HG03060 (cell line): Measurements from ENCODE around the gene ROBO2.

ENCODE experiments used
- ATAC-seq: cut with Tn5 transposase; IDR thresholded peaks from one replicate; pipeline ENCODE4 v1.9.1; 2021; ENCODE audit warnings: low read depth, moderate number of reproducible peaks; ENCODE audit not compliant: unreplicated experiment

Gene ROBO2

GRCh38 chr3:77188210-77188609, 148.3 kb downstream of the ROBO2 start:
- ATAC-seq: no peak

GRCh38 chr3:77189258-77189657, 149.4 kb downstream of the ROBO2 start:
- no peak for ATAC-seq

- no peak for ATAC-seq
Measured at GRCh38 chr3:77189684-77190083, 149.8 kb downstream of the ROBO2 start.

- ATAC-seq: no peak
Measured at GRCh38 chr3:77190374-77190773, 150.5 kb downstream of the ROBO2 start.

GRCh38 chr3:77191014-77191413, 151.1 kb downstream of the ROBO2 start:
- no peak for ATAC-seq

GRCh38 chr3:77191640-77192039, 151.7 kb downstream of the ROBO2 start:
- ATAC-seq: no peak

- no peak for ATAC-seq
Measured at GRCh38 chr3:77195766-77196545, 156.1 kb downstream of the ROBO2 start.

- ATAC-seq: no peak
Measured at GRCh38 chr3:77197408-77197807, 157.5 kb downstream of the ROBO2 start.

- no peak for ATAC-seq
Measured at GRCh38 chr3:77203851-77204250, 164.0 kb downstream of the ROBO2 start.

- ATAC-seq: no peak
Measured at GRCh38 chr3:77204788-77205187, 164.9 kb downstream of the ROBO2 start.

- ATAC-seq: no peak
Measured at GRCh38 chr3:77207753-77208152, 167.9 kb downstream of the ROBO2 start.

GRCh38 chr3:77222701-77223100, 182.8 kb downstream of the ROBO2 start:
- no peak for ATAC-seq

- no peak for ATAC-seq
Measured at GRCh38 chr3:77227567-77227966, 187.7 kb downstream of the ROBO2 start.

GRCh38 chr3:77232557-77232956, 192.7 kb downstream of the ROBO2 start:
- ATAC-seq: no peak

- no peak for ATAC-seq
Measured at GRCh38 chr3:77234004-77234403, 194.1 kb downstream of the ROBO2 start.

GRCh38 chr3:77236118-77236517, 196.2 kb downstream of the ROBO2 start:
- no peak for ATAC-seq

- ATAC-seq: no peak
Measured at GRCh38 chr3:77240072-77240650, 200.3 kb downstream of the ROBO2 start.

- no peak for ATAC-seq
Measured at GRCh38 chr3:77242371-77242770, 202.5 kb downstream of the ROBO2 start.

GRCh38 chr3:77244981-77245380, 205.1 kb downstream of the ROBO2 start:
- ATAC-seq: no peak

- no peak for ATAC-seq
Measured at GRCh38 chr3:77247061-77247460, 207.2 kb downstream of the ROBO2 start.

- ATAC-seq: no peak
Measured at GRCh38 chr3:77247817-77248216, 207.9 kb downstream of the ROBO2 start.

- no peak for ATAC-seq
Measured at GRCh38 chr3:77248420-77248819, 208.5 kb downstream of the ROBO2 start.
